Measurements from ENCODE around the gene GOPC. TPM values are rescaled to one million over a fixed set of nuclear protein-coding genes. Genes with fewer than 3 reads are reported as not detected.
A peak's percentile ranks its signal among the peaks of the same experiment; 100 is the strongest.

The GOPC gene
- polyA plus RNA-seq, 3 donors: 56.2 to 60.7 (median 56.5) TPM

GRCh38 chr6:117552618-117553017, 49.7 kb downstream of the GOPC start:
- DNase-seq: no peak

DNA sequence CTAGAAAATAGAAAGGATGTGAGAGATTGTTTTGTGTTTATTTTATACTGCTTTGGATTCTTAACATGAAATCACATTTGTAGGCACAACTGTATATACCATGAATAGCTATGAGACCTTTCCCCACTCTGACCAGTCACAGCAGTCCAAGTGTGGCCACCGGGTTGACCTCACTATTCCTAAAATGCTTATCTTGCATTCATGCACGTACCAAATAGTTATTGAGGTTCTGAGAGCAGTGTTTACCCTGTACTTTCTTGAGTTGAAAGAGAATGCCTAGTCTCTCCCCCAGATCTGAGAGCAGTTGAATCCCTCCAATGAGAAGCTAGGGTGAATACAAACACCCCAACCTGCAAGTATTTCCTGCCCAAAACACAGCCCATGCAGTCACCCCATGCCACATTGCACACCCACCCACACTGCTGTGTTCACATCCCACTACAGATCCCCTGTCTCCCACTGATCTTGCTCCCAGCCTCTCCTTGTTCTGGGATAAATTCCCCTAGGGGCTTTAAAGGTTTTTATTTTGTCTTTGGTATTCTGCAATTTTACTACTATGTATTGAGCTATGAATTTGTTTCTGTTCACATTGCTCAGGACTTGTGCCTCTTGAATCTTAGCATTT, 51.6 kb downstream of the GOPC start:
- no peak for DNase-seq

GRCh38 chr6:117550078-117550600, 52.2 kb downstream of the GOPC start:
- DNase-seq: no peak

DNA sequence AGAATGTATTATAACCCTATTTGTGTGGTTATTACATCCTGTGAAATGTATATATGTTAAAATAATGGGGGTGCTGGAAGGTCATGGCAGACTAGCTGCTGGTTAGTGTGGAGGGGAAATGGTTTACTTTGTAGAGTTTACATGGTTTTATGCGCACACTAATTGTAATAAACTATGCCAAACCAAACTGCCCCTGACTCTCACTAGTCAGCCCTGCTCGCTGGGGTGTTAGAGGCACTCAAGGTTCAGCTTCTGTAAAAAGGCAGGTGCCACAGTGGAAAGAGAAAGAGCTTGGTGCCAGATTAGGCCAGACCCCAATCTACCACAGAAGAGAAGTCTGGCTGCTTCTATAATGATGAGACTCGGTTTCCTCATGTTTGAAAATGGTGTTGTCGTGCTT, 52.7 kb downstream of the GOPC start:
- DNase-seq: no peak

DNA sequence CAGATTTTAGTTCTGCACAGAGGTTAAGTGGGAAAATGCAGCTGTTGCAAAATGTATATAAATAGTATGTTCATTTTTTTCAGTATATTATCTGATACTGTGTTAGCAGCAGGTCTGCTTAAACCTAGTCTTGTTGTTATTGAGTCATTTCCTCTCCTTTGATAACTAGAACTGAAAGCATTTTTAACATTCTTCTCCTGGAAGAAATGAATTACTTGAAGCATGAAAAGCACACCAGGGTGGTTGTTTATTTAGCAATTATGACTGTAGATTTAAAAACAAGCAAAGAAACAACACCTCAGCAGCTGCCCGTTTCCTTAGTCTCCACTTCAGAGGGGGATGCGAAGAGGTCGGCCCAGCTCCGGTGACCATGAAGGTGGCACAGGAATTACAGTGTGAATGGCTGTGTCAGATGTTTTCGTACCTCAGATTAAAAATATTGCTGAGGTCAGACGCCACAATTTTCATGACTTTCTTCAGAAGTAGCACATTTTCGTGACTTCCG, 53.5 kb downstream of the GOPC start:
- no peak for DNase-seq

DNA sequence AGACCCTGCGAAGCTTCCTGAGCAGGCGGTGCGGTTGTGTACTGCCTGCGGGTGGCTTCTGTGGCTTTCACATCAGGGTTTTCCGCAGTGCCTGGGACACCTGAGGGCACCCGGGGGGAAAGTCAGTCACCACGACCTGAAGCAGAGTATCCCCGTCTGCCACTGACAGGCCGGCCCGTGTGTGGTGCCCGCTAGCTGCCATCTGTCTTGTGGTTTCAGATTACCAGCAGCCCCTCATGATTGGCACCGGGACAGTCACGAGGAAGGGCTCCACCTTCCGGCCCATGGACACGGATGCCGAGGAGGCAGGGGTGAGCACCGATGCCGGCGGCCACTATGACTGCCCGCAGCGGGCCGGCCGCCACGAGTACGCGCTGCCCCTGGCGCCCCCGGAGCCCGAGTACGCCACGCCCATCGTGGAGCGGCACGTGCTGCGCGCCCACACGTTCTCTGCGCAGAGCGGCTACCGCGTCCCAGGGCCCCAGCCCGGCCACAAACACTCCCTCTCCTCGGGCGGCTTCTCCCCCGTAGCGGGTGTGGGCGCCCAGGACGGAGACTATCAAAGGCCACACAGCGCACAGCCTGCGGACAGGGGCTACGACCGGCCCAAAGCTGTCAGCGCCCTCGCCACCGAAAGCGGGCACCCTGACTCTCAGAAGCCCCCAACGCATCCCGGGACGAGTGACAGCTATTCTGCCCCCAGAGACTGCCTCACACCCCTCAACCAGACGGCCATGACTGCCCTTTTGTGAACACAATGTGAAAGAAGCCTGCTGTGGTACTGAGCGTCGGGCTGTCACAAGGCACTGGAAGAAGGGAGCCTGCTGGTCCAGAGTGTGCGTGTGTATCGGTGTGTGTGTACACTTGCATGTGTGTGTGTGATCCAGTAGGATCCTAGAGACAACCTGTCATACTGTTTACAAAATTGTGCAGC, 54.4 kb downstream of the GOPC start:
- DNase-seq: peak; percentile 80

DNA sequence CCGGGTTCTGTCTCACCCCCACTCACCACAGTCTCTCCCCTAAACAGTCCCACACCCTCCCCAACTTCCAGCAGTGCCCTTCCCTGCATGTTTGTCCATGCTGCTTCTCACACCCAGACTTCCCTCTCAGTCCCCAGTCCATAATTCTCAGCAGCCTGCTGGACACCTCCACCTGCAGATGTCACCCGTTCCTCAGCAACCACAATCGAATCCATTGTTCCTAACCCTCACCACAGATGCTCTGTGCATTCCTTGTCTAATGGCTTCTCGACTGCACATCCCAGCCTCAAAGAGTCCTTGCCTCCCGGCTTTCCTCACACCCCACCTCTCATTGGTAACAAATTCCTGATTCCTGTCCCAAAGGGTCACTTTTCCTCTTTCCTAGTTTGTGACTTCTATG, 55.6 kb downstream of the GOPC start:
- DNase-seq: no peak

- no peak for DNase-seq
Observed at GRCh38 chr6:117545161-117545595, 57.1 kb downstream of the GOPC start.

DNA sequence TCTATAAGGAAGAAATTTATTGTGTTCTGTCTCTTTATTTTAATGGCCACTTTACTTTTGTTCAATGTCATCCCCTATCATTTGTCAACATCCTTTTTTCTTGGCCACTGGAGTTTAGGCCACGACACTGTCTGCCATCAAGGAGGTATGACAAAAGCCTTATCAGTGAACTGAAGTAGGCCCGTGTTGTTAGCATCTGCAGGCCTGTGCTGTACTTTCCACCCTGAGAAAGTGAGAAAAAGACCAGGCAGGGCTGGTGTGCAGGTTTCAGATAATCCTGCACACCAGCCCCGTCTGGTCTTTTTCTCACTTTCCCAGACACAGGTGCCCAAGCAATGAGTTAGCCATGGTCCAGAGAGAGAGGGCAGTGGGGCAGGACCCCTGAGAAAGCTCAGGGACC, 57.6 kb downstream of the GOPC start:
- DNase-seq: no peak

- DNase-seq: no peak
Observed at GRCh38 chr6:117542493-117542892, 59.8 kb downstream of the GOPC start.

- no peak for DNase-seq
Observed at GRCh38 chr6:117540670-117541069, 61.6 kb downstream of the GOPC start.

GRCh38 chr6:117538615-117539014, 63.7 kb downstream of the GOPC start:
- no peak for DNase-seq

- DNase-seq: no peak
Observed at GRCh38 chr6:117536317-117536716, 66.0 kb downstream of the GOPC start.

- DNase-seq: no peak
Observed at GRCh38 chr6:117534974-117535373, 67.3 kb downstream of the GOPC start.

DNA sequence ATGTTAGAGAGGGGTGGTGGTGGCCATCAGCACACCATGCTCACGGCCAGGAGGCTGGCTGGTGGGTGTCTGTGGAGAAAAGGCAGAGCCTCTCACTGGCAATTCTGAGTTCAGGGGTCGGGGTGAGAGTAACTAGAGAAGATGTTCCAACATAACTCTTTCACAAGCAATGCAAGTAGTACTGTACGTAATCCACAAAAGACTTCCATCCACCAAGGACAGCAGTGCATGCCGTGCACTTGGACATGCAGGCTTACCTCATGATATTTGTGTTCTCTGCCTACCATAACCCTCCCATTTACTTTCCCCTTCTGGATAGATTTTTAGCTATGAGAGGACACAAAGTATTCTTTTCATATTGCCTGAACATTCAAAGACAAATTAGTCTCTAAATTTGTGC, 68.5 kb downstream of the GOPC start:
- DNase-seq: no peak

GRCh38 chr6:117531809-117532725, 70.2 kb downstream of the GOPC start:
- DNase-seq: no peak

GRCh38 chr6:117531346-117531745, 71.0 kb downstream of the GOPC start:
- no peak for DNase-seq

GRCh38 chr6:117530467-117531242, 71.7 kb downstream of the GOPC start:
- DNase-seq: no peak

- DNase-seq: no peak
Observed at GRCh38 chr6:117525607-117526006, 76.7 kb downstream of the GOPC start.

GRCh38 chr6:117521791-117522502, 80.4 kb downstream of the GOPC start:
- no peak for DNase-seq

All from renal pelvis (tissue), 4 donors.